HCT116 (cell line): ENCODE results near the gene ZNF665. TPM values are rescaled to one million over a fixed set of nuclear protein-coding genes. Genes with fewer than 3 reads are reported as not detected.
"Not testable (repeated sequence)": the region's sequence is repeated elsewhere in the genome, so short reads cannot be mapped to it uniquely, and the experiment has no call there.

ENCODE experiments used
- ATAC-seq: fragments of 200-7000 bp; cut with Tn5 transposase; 2 replicates; pipeline ENCODE4 v1.9.1; 2020; ENCODE audit warnings: mild to moderate bottlenecking, moderate library complexity
- BruUV-seq: library from RNA; stranded (reverse); fragments of 400-500 nt; replicated peaks from 2 replicates; lab custom pipeline; 2021; lab: Mats Ljungman, UMichigan
- CTCF ChIA-PET: fragments of 300-600 bp; sonication (Branson Sonifier 250); formaldehyde crosslinking; loops from one replicate; lab custom pipeline; 2021; ENCODE audit warnings: antibody characterized with exemption; lab: Charles Lee
- POLR2A ChIA-PET: fragments of 300-600, 350-600 bp; sonication (Branson Sonifier 250); formaldehyde crosslinking; loops from one replicate; lab custom pipeline; 2021; ENCODE audit warnings: antibody characterized with exemption; lab: Charles Lee
- RAD21 ChIA-PET, 2 experiments: fragments of 300-600 bp; sonication (Branson Sonifier 250); formaldehyde crosslinking; loops; one replicate each; lab custom pipeline; 2023; ENCODE audit warnings: low total read pairs in 2 of 2; ENCODE audit not compliant: uncharacterized antibody in 2 of 2, unreplicated experiment in 2 of 2, low non-redundant PET in 1 of 2; lab: Charles Lee
- DNase-seq: peaks from one replicate; pipeline ENCODE4 v3.0.0-alpha.2; 2010; ENCODE audit warnings: low read depth, low spot score
- H2AFZ ChIP-seq: fragments of 200-600 bp; shearing (Covaris generic), sonication (generic); 2 replicates; pipeline ENCODE4 v1.6.1; 2017; ENCODE audit warnings: low read depth, mixed run types, mixed read lengths, antibody characterized with exemption, low read length; ENCODE audit not compliant: poor library complexity, severe bottlenecking
- H3K27ac ChIP-seq: 2 replicates; pipeline ENCODE4 v1.5.1; 2012; ENCODE audit warnings: low read depth, low read length
- H3K27me3 ChIP-seq: fragments of 200-600 bp; sonication (generic); 2 replicates; pipeline ENCODE4 v1.6.1; 2016; ENCODE audit warnings: mixed run types, low read length, mixed read lengths; ENCODE audit not compliant: insufficient read depth
- H3K36me3 ChIP-seq, 2 experiments: fragments of 200-500 bp in 1 of 2; fragments of 200-600 bp in 1 of 2; sonication (Bioruptor generic) in 1 of 2; sonication (generic) in 1 of 2; 2 replicates each; pipeline versions ENCODE4 v1.5.1 to v1.6.1; 2014 to 2016; ENCODE audit warnings: low read length in 2 of 2, inconsistent platforms in 1 of 2, mixed read lengths in 1 of 2, mixed run types in 1 of 2; ENCODE audit not compliant: insufficient read depth in 2 of 2, control insufficient read depth in 1 of 2
- H3K4me1 ChIP-seq, 2 experiments: fragments of 200-600 bp in 1 of 2; sonication (generic) in 1 of 2; 2 replicates each; pipeline versions ENCODE4 v1.5.1 to v1.6.1; 2012 to 2017; ENCODE audit warnings: low read length in 2 of 2, inconsistent platforms in 1 of 2, mild to moderate bottlenecking in 1 of 2, mixed read lengths in 1 of 2, mixed run types in 1 of 2, moderate library complexity in 1 of 2; ENCODE audit not compliant: insufficient read depth in 2 of 2, control insufficient read depth in 1 of 2
- H3K4me2 ChIP-seq: fragments of 200-600 bp; sonication (generic); 2 replicates; pipeline ENCODE4 v1.6.1; 2017; ENCODE audit warnings: mixed run types, low read length, mixed read lengths
- H3K4me3 ChIP-seq, 2 experiments: fragments of 200-600 bp in 1 of 2; sonication (generic) in 1 of 2; replicated peaks in 1 of 2; 2 replicates each; pipeline ENCODE4 v1.5.1; 2011 to 2016; ENCODE audit warnings: low read length in 2 of 2, control low read depth in 1 of 2, low read depth in 1 of 2, mild to moderate bottlenecking in 1 of 2, mixed read lengths in 1 of 2, mixed run types in 1 of 2
- H3K79me2 ChIP-seq: fragments of 200-600 bp; sonication (generic); 2 replicates; pipeline ENCODE4 v1.6.1; 2017; ENCODE audit warnings: mild to moderate bottlenecking, mixed run types, low read length, moderate library complexity, mixed read lengths; ENCODE audit not compliant: insufficient read depth
- H3K9ac ChIP-seq: fragments of 200-600 bp; sonication (generic); 2 replicates; pipeline ENCODE4 v1.6.1; 2016; ENCODE audit warnings: low read length, mixed read lengths
- H3K9me2 ChIP-seq: fragments of 200-600 bp; sonication (generic), shearing (Covaris generic); 2 replicates; pipeline ENCODE4 v1.6.1; 2017; ENCODE audit warnings: mixed run types, mild to moderate bottlenecking, moderate library complexity; ENCODE audit not compliant: insufficient read depth
- H3K9me3 ChIP-seq, 2 experiments: fragments of 200-500 bp in 1 of 2; fragments of 200-600 bp in 1 of 2; sonication (Bioruptor generic) in 1 of 2; sonication (generic) in 1 of 2; 2 replicates each; pipeline ENCODE4 v1.6.1; 2014 to 2017; ENCODE audit warnings: low read length in 2 of 2, mixed read lengths in 2 of 2, inconsistent platforms in 1 of 2, low read depth in 1 of 2, mild to moderate bottlenecking in 1 of 2, mixed run types in 1 of 2, moderate library complexity in 1 of 2; ENCODE audit not compliant: control insufficient read depth in 1 of 2, insufficient read depth in 1 of 2
- H4K20me1 ChIP-seq: fragments of 200-600 bp; sonication (generic), shearing (Covaris generic); 2 replicates; pipeline ENCODE4 v1.6.1; 2017; ENCODE audit warnings: mixed run types, mild to moderate bottlenecking, moderate library complexity; ENCODE audit not compliant: insufficient read depth
- CBX3 ChIP-seq: IDR thresholded peaks from 2 replicates; pipeline ENCODE4 v1.6.1; 2012; ENCODE audit warnings: low read depth
- EZH2 ChIP-seq: fragments of 200-600 bp; sonication (generic); IDR thresholded peaks from 2 replicates; pipeline ENCODE4 v1.6.1; 2017; ENCODE audit warnings: antibody characterized with exemption, mixed run types
- JUND ChIP-seq: IDR thresholded peaks from 2 replicates; pipeline ENCODE4 v1.6.1; 2012
- POLR2AphosphoS5 ChIP-seq: IDR thresholded peaks from 2 replicates; pipeline ENCODE4 v1.6.1; 2011; ENCODE audit warnings: mild to moderate bottlenecking, low read depth, low read length, moderate library complexity
- SRF ChIP-seq: IDR thresholded peaks from 2 replicates; pipeline ENCODE4 v1.6.1; 2012; ENCODE audit warnings: low read depth
- ZFX ChIP-seq: fragments of 450-650 bp; IDR thresholded peaks from 2 replicates; pipeline ENCODE4 v1.6.1; 2017
- ZNF274 ChIP-seq: fragments of 200-500 bp; sonication (Bioruptor generic); IDR thresholded peaks from 2 replicates; pipeline ENCODE4 v1.6.1; 2014; ENCODE audit warnings: mild to moderate bottlenecking, low read depth, low read length, inconsistent platforms
- intact Hi-C: fragments of 100-400 bp; cut with micrococcal nuclease; formaldehyde crosslinking; loops from 2 replicates; pipeline ENCODE4 v1.10.0; 2022
- total RNA-seq: library from RNA; stranded (reverse); gene quantifications from one replicate; pipeline ENCODE4 v1.2.1, GENCODE V29; 2021; ENCODE audit not compliant: unreplicated experiment
- TF ChIP-seq, protein P1 (sequence below): IDR thresholded peaks from 2 replicates; pipeline ENCODE4 v1.6.1; 2011; ENCODE audit warnings: mild to moderate bottlenecking, low read length, moderate library complexity; ENCODE audit not compliant: insufficient replicate concordance; ENCODE audit errors: extremely low read depth
- TF ChIP-seq, protein P2 (sequence below): IDR thresholded peaks from 2 replicates; pipeline ENCODE4 v1.6.1; 2012
- TF ChIP-seq, protein P3 (sequence below): IDR thresholded peaks from 2 replicates; pipeline ENCODE4 v1.6.1; 2012

The ZNF665 gene
- total RNA-seq, 1 experiment from 2014 or later = 0.44 TPM

DNA sequence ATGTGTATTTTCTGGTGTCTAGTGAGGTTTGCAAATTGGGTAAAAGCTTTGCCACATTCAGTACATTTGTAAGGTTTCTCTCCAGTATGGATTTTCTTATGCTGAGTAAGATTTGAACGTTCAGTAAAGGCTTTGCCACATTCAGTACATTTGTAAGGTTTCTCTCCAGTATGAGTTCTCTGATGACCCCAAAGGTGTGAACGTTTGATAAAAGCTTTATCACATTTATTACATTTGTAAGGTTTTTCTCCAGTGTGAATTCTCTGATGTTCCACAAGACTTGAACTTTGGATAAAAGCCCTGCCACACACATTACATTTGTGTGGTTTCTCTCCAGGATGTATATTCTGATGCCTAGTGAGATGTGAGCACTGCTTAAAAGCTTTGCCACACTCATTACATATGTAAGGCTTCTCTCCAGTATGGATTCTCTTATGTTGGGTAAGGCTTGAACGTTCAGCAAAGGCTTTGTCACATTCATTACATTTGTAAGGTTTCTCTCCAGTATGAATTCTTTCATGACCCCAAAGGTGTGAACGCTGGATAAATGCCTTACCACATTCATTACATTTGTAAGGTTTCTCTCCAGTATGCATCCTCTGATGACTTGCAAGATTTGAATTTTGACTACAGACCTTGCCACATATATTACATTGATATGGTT, 44.1 kb upstream of the ZNF665 start:
- no peak for TF ChIP-seq ZFX
- TF ChIP-seq ZNF274 = peak; percentile 78
- TF ChIP-seq, protein P1, sequence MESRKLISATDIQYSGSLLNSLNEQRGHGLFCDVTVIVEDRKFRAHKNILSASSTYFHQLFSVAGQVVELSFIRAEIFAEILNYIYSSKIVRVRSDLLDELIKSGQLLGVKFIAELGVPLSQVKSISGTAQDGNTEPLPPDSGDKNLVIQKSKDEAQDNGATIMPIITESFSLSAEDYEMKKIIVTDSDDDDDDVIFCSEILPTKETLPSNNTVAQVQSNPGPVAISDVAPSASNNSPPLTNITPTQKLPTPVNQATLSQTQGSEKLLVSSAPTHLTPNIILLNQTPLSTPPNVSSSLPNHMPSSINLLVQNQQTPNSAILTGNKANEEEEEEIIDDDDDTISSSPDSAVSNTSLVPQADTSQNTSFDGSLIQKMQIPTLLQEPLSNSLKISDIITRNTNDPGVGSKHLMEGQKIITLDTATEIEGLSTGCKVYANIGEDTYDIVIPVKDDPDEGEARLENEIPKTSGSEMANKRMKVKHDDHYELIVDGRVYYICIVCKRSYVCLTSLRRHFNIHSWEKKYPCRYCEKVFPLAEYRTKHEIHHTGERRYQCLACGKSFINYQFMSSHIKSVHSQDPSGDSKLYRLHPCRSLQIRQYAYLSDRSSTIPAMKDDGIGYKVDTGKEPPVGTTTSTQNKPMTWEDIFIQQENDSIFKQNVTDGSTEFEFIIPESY = no peak
- TF ChIP-seq, protein P2, sequence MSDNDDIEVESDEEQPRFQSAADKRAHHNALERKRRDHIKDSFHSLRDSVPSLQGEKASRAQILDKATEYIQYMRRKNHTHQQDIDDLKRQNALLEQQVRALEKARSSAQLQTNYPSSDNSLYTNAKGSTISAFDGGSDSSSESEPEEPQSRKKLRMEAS = no peak
- TF ChIP-seq EZH2 = no peak
- TF ChIP-seq, protein P3, sequence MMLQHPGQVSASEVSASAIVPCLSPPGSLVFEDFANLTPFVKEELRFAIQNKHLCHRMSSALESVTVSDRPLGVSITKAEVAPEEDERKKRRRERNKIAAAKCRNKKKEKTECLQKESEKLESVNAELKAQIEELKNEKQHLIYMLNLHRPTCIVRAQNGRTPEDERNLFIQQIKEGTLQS = no peak
- TF ChIP-seq, all 23 proteins: peak for 1
- Histone ChIP-seq H3K9ac (no peak overlapping the region), H3K9me2 (no peaks in the 10 kb centered on the region), H3K4me1 (no peaks in the 10 kb centered on the region), H3K27me3 (no peaks in the 10 kb centered on the region), H3K4me2 (no peak overlapping the region), H3K4me3 (no peak overlapping the region), H3K9me3 (peaks cover 26 to 34% of the 10 kb centered on the region in 2 experiments; a peak in 3 of 4 replicates), H3K27ac (no peak overlapping the region), H3K36me3 (no peaks in the 10 kb centered on the region), H4K20me1 (no peaks in the 10 kb centered on the region), H3K79me2 (no peaks in the 10 kb centered on the region), H2AFZ (no peak overlapping the region)
- BruUV-seq = no TSS peak
- ChIA-PET CTCF (no interaction called here), RAD21 (no interaction called here), POLR2A (no interaction called here)
- ATAC-seq = no peak
- intact Hi-C loops = no loop called here
- no peak for DNase-seq

DNA sequence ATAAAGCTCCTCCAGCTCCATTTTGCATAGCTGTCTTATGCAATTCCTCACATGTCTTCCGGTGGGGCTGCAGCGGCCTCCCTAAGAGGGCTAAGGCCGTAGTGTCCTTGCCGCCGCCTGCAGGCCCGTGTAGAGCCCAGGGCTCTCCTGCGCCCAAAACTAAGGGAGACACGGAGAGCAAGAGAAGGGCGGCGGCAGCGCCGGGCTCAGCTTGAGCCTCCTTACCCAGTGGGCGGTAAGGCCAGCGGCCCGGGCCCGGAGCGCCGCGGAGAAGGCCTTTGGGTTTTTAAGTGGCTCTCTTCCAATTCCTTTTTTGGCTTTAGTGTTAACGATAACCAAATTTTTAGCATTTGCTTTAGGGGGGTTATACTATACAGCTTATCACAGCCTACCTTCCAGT, 31.4 kb upstream of the ZNF665 start:
- CTCF ChIA-PET = no interaction called here
- no peaks in the 10 kb centered on the region for H4K20me1 ChIP-seq
- H3K27ac ChIP-seq = no peak overlapping the region
- peaks cover 0 to 10% of the 10 kb centered on the region in 2 experiments; a peak in 2 of 4 replicates for H3K9me3 ChIP-seq
- POLR2A ChIA-PET = no interaction called here
- H3K4me2 ChIP-seq = no peak overlapping the region
- no peaks in the 10 kb centered on the region for H3K4me1 ChIP-seq
- H3K9me2 ChIP-seq = no peaks in the 10 kb centered on the region
- no peaks in the 10 kb centered on the region for H3K79me2 ChIP-seq
- no peak for TF ChIP-seq CBX3
- TF ChIP-seq POLR2AphosphoS5 = no peak
- no peak for TF ChIP-seq JUND
- TF ChIP-seq SRF = no peak
- H3K27me3 ChIP-seq = no peaks in the 10 kb centered on the region
- H3K36me3 ChIP-seq = no peaks in the 10 kb centered on the region
- H3K4me3 ChIP-seq = no peak overlapping the region
- intact Hi-C loops = no loop called here
- DNase-seq = no peak
- ATAC-seq = no peak
- BruUV-seq = no TSS peak
- H3K9ac ChIP-seq = no peak overlapping the region
- RAD21 ChIA-PET = no interaction called here
- no peak overlapping the region for H2AFZ ChIP-seq

DNA sequence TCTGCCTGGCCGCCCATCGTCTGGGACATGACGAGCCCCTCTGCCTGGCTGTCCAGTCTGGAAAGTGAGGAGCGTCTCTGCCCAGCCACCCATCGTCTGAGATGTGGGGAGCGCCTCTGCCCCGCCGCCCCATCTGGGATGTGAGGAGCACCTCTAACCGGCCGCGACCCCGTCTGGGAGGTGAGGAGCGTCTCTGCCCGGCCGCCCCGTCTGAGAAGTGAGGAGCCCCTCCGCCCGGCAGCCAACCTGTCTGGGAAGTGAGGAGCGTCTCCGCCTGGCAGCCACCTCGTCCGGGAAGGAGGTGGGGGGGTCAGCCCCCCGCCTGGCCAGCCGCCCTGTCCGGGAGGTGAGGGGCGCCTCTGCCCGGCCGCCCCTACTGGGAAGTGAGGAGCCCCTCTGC, 29.6 kb upstream of the ZNF665 start:
- H3K9me3 ChIP-seq, H4K20me1 ChIP-seq, H3K4me3 ChIP-seq, H3K27me3 ChIP-seq, H3K27ac ChIP-seq, intact Hi-C loops, H2AFZ ChIP-seq, POLR2A ChIA-PET, RAD21 ChIA-PET, CTCF ChIA-PET, BruUV-seq, H3K36me3 ChIP-seq, DNase-seq, ATAC-seq, H3K4me1 ChIP-seq, H3K9ac ChIP-seq, H3K79me2 ChIP-seq, H3K9me2 ChIP-seq, H3K4me2 ChIP-seq: not testable (repeated sequence)
